Fibroblast of mammary gland (primary cell): Measurements from ENCODE around the gene MRPS24.
A peak's percentile ranks its signal among the peaks of the same experiment; 100 is the strongest.

ENCODE experiments used
- DNase-seq: peaks from one replicate; pipeline ENCODE4 v3.0.0-alpha.2; 2010; ENCODE audit warnings: low read depth
- H3K4me3 ChIP-seq: 2 replicates; pipeline ENCODE4 v1.5.1; 2011; ENCODE audit warnings: low read depth, mild to moderate bottlenecking, low read length, moderate library complexity; ENCODE audit not compliant: control insufficient read depth
- CTCF ChIP-seq: conservative IDR thresholded peaks from 2 replicates; pipeline ENCODE4 v1.5.1; 2011; ENCODE audit warnings: low read depth, low read length, inconsistent platforms; ENCODE audit not compliant: control insufficient read depth, insufficient read depth

MRPS24 gene

GRCh38 chr7:43877968-43878864, 8.9 kb upstream of the MRPS24 start:
- TF ChIP-seq CTCF = no peak
- DNase-seq = no peak
- H3K4me3 ChIP-seq = no peak overlapping the region

- no peak for DNase-seq
- TF ChIP-seq CTCF = no peak
- H3K4me3 ChIP-seq = no peak overlapping the region
Observed at GRCh38 chr7:43876976-43877745, 7.8 kb upstream of the MRPS24 start.

GRCh38 chr7:43876241-43876640, 6.9 kb upstream of the MRPS24 start:
- no peak overlapping the region for H3K4me3 ChIP-seq
- TF ChIP-seq CTCF = no peak
- no peak for DNase-seq

GRCh38 chr7:43873300-43873699, 4.0 kb upstream of the MRPS24 start:
- peak; percentile 96 for DNase-seq
- no peak for TF ChIP-seq CTCF
- no peak overlapping the region for H3K4me3 ChIP-seq

- peak; percentile 96 for DNase-seq
- H3K4me3 ChIP-seq = no peak overlapping the region
- no peak for TF ChIP-seq CTCF
Observed at GRCh38 chr7:43872406-43873110, 3.2 kb upstream of the MRPS24 start.

- H3K4me3 ChIP-seq = no peak overlapping the region
- no peak for TF ChIP-seq CTCF
- DNase-seq = no peak
Observed at GRCh38 chr7:43871064-43871463, 1.7 kb upstream of the MRPS24 start.
